ENCODE results near the gene ERBB4. TPM values are rescaled to one million over a fixed set of nuclear protein-coding genes. Genes with fewer than 3 reads are reported as not detected.
A peak's percentile ranks its signal among the peaks of the same experiment; 100 is the strongest.

ERBB4 gene
- total RNA-seq, 1 donor from 2014 or later = 1.7 TPM

DNA sequence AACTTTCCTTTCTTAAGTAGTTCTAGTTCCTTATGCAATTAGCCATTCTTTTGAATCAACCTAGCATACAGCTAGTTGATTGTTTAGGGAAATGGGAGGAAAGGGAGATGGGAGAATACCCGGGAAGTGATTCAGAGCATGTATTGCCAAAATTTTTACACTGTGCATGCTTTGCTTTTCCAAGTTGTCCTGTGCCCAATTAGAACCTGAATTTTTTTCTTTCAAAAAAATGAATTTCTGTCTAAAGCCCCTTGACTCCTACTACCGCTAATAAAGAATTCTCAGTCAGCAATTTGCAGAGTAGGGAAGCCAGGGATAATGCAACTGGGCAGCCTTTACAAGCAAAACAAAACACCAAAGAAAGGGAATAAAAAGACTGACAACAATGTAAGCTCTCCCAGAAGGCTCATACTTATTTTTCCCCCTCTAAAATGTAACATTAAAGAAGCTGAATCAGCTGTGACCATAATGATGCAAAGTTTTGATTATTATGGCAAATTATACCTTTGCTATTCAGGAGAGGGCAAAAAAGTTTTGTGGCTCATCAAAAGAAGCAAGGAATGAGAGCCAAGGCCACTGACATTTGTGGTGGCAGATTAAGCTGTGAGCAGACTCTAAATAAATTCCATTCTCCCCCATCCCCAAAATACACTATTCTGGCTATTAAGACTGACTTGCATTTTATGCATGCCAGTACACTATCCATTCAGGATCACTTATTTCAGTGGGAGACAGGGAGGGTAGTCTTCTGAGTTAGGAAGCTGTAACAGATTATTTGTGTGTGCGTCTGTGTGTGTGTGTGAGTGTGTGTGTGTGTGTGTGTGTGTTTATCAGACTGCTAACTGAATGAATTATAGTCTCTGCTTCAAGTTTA, 174.3 kb downstream of the ERBB4 start:
- no peaks in the 10 kb centered on the region for H3K36me3 ChIP-seq
- intact Hi-C loops (cut with DNase I) = no loop called here
- DNase-seq (ENCODE audit: low spot score in 2 of 2) = no peak
- H3K9me3 ChIP-seq = no peaks in the 10 kb centered on the region
- peak overlapping the region; percentile 7 to 52 for H3K27ac ChIP-seq
- H3K4me1 ChIP-seq = peaks cover 6 to 8% of the 10 kb centered on the region in 2 donors
- TF ChIP-seq, protein P1, sequence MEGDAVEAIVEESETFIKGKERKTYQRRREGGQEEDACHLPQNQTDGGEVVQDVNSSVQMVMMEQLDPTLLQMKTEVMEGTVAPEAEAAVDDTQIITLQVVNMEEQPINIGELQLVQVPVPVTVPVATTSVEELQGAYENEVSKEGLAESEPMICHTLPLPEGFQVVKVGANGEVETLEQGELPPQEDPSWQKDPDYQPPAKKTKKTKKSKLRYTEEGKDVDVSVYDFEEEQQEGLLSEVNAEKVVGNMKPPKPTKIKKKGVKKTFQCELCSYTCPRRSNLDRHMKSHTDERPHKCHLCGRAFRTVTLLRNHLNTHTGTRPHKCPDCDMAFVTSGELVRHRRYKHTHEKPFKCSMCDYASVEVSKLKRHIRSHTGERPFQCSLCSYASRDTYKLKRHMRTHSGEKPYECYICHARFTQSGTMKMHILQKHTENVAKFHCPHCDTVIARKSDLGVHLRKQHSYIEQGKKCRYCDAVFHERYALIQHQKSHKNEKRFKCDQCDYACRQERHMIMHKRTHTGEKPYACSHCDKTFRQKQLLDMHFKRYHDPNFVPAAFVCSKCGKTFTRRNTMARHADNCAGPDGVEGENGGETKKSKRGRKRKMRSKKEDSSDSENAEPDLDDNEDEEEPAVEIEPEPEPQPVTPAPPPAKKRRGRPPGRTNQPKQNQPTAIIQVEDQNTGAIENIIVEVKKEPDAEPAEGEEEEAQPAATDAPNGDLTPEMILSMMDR (IDR thresholded peaks at IDR 0.05) = no peak
- no peaks in the 10 kb centered on the region for H3K27me3 ChIP-seq
- H3K4me3 ChIP-seq = no peak overlapping the region

DNA sequence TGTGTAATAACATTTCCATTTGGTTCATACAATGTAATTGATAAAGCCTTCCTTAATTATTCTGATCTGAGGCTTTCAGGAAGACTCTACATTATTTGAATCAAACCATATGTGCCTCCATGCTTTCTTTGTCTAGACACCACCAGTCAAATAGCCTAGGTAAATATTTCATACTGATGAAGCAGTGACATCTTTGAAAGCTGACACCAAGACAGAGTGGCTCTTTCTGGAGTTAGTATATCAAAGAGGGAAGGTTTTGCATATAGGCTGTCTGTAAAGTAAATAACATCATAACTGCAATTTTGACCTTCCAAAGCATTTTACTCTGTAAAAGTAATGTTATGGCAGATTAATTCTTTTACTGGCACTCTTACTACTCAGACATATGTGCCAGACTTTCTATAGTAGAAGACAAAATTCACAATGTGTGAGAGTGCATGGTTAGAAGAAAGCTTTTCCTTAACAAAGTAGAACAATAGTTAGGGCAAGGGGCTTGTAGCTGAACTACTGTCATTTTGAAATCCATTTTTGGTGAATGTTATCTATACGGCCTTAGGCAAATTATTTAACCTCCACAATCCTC, 177.3 kb downstream of the ERBB4 start:
- TF ChIP-seq, protein P1 (IDR thresholded peaks at IDR 0.05) = no peak
- Histone ChIP-seq H3K27me3 (no peaks in the 10 kb centered on the region), H3K4me1 (peaks cover 6 to 8% of the 10 kb centered on the region in 2 donors), H3K27ac (peak overlapping the region in 1 of 2 donors; percentile 40), H3K36me3 (no peaks in the 10 kb centered on the region), H3K9me3 (no peaks in the 10 kb centered on the region), H3K4me3 (peak overlapping the region in 1 of 2 donors; percentile 2)
- no peak for DNase-seq (ENCODE audit: low spot score in 2 of 2)
- intact Hi-C loops (cut with DNase I) = no loop called here

DNA sequence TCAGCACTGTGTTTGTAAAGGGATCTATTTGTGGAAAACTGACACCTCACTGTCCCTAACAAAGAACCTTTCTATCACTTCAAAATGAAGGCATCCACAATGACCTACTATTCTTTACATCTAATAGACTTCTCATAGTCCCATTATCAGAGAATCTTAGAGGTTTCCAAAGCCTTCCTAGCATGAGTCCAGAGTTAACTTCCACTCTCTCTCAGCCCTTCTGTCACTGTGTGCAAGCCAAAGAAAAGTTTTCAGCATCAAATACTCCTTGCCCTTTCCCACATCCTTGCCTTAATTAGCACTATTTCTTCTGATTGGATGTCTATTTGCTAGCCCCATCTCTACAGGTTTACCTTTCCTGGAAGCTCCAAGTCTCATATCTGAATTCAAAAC, 178.5 kb downstream of the ERBB4 start:
- H3K36me3 ChIP-seq = no peaks in the 10 kb centered on the region
- DNase-seq (ENCODE audit: low spot score in 2 of 2) = no peak
- H3K4me1 ChIP-seq = peaks cover 6 to 10% of the 10 kb centered on the region in 2 donors
- TF ChIP-seq, protein P1 (IDR thresholded peaks at IDR 0.05) = no peak
- H3K27ac ChIP-seq = peak overlapping the region; percentile 35 to 57
- intact Hi-C loops (cut with DNase I) = no loop called here
- no peaks in the 10 kb centered on the region for H3K9me3 ChIP-seq
- H3K27me3 ChIP-seq = no peaks in the 10 kb centered on the region
- peak overlapping the region in 1 of 2 donors; percentile 37 for H3K4me3 ChIP-seq

DNA sequence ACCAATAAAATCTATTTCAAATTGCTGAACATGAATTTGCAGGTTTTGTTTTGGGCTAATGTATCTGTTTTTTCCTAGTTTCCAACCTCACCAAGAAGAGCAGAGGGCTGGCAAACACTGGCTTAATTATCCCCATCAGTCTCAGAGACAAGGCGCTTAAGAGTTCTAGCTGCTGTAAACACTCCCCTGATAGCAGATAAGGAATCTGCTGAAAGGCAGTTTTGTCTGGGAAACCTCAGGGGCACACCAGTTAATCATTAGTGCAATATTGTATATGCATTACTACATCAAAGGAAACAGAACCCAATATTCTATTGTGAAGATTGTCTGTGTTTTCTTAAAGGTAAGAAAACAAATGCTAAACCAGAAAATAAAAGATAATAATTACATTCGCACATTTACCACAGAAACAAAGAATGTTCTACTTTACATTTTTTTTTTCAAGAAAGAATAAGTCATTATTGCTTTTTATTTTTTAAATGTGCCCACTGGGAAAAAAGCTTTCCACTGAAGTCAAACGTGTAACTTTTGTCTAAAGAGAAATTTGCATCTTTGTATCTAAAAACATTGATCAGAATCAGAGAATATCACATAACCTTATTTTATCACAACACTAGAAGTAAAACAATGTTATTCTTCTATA, 179.1 kb downstream of the ERBB4 start:
- H3K36me3 ChIP-seq = no peaks in the 10 kb centered on the region
- H3K4me1 ChIP-seq = peaks cover 5 to 8% of the 10 kb centered on the region in 2 donors

DNA sequence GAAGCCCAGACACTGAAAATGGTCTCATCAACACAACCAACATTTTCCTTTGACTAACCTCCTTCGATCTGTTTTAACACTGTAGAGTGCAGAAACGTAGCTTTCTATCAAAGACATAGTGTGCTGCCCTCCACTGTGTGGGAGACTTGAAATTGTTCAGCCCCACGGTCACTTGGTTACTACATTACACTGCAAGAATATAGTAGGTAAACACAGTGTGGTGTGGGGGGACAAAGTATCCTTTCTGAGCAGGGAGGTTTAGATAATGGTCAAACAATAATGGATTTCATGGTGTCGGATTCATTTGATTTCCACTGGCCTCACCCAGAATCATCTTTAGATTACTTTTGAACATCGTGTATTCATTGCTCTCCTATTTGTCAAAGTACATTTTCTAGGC, 181.0 kb downstream of the ERBB4 start:
- DNase-seq (ENCODE audit: low spot score in 2 of 2) = no peak
- TF ChIP-seq, protein P1 (IDR thresholded peaks at IDR 0.05) = no peak
- Histone ChIP-seq H3K9me3 (no peaks in the 10 kb centered on the region), H3K4me3 (peak overlapping the region in 1 of 2 donors; percentile 48), H3K4me1 (peaks cover 0 to 2% of the 10 kb centered on the region in 2 donors), H3K36me3 (no peaks in the 10 kb centered on the region), H3K27ac (peak overlapping the region; percentile 1 to 33), H3K27me3 (no peaks in the 10 kb centered on the region)
- intact Hi-C loops (cut with DNase I) = loop anchor here (10.0 kb wide), 1 partner anchor 213 kb away; no protein-coding TSS in a partner anchor

More for the DNA sequence above, 179.1 kb downstream of the ERBB4 start:
- Histone ChIP-seq H3K27ac (peak overlapping the region; percentile 18 to 57), H3K4me3 (no peak overlapping the region), H3K9me3 (no peaks in the 10 kb centered on the region), H3K27me3 (no peaks in the 10 kb centered on the region)
- TF ChIP-seq, protein P1 (IDR thresholded peaks at IDR 0.05) = no peak
- no peak for DNase-seq (ENCODE audit: low spot score in 2 of 2)
- intact Hi-C loops (cut with DNase I) = loop anchor here (10.0 kb wide), 1 partner anchor 215 kb away; no protein-coding TSS in a partner anchor
